HepG2 (cell line): ENCODE results near the gene CHN1. TPM values are rescaled to one million over a fixed set of nuclear protein-coding genes. Genes with fewer than 3 reads are reported as not detected.
A peak's percentile ranks its signal among the peaks of the same experiment; 100 is the strongest.

ENCODE experiments used
- ATAC-seq: fragments of 200-7000 bp; cut with Tn5 transposase; 3 replicates; pipeline ENCODE4 v1.9.1; 2020; ENCODE audit warnings: mild to moderate bottlenecking, moderate library complexity
- BruUV-seq: library from RNA; stranded (reverse); fragments of 400-500 nt; replicated peaks from 2 replicates; lab custom pipeline; 2021; lab: Mats Ljungman, UMichigan
- CTCF ChIA-PET: fragments of 300-600 bp; formaldehyde crosslinking; extraction: SDS; loops from one replicate; lab custom pipeline; 2021; ENCODE audit warnings: low total read pairs, inconsistent platforms, low intra/inter-chr PET ratio; lab: Yijun Ruan, JAX
- POLR2A ChIA-PET: fragments of 350-600 bp; sonication (Branson Sonifier 250); formaldehyde crosslinking; loops from one replicate; lab custom pipeline; 2020; ENCODE audit warnings: antibody characterized with exemption, inconsistent platforms; lab: Yijun Ruan, JAX
- DNase-seq: peaks from one replicate; pipeline ENCODE4 v3.0.0-alpha.2; 2015; ENCODE audit warnings: low spot score
- FAIRE-seq: peaks from 3 replicates; lab custom pipeline; 2011; peaks lifted over from hg19 to GRCh38; lab: Jason Lieb, UNC
- H2AFZ ChIP-seq: one replicate; pipeline ENCODE4 v1.6.1; 2011; ENCODE audit warnings: low read length, inconsistent platforms
- H3K27ac ChIP-seq: fragments of 300-600 bp; 3 replicates; pipeline ENCODE4 v1.8.0; 2011; ENCODE audit warnings: mixed run types, mild to moderate bottlenecking, mixed read lengths, low read length, inconsistent platforms; ENCODE audit not compliant: insufficient read depth; ENCODE audit errors: extremely low read length
- H3K27me3 ChIP-seq, 2 experiments: fragments of 200-600 bp in 1 of 2; 2 replicates in 1 of 2; 3 replicates in 1 of 2; pipeline versions ENCODE4 v1.6.0 to v1.8.0; 2011; ENCODE audit warnings: low read length in 2 of 2, mild to moderate bottlenecking in 2 of 2, moderate library complexity in 2 of 2, inconsistent platforms in 1 of 2; ENCODE audit not compliant: insufficient read depth in 2 of 2, control insufficient read depth in 1 of 2
- H3K36me3 ChIP-seq, 2 experiments: fragments of 200-600 bp in 1 of 2; replicated peaks in 1 of 2; 2 replicates in 1 of 2; 3 replicates in 1 of 2; pipeline versions ENCODE4 v1.5.1 to v1.8.0; 2011; ENCODE audit warnings: low read length in 2 of 2, inconsistent platforms in 1 of 2; ENCODE audit not compliant: insufficient read depth in 2 of 2, control insufficient read depth in 1 of 2
- H3K4me1 ChIP-seq: 2 replicates; pipeline ENCODE4 v1.5.1; 2012; ENCODE audit warnings: low read length, inconsistent platforms; ENCODE audit not compliant: insufficient read depth
- H3K4me2 ChIP-seq: 2 replicates; pipeline ENCODE4 v1.6.0; 2011; ENCODE audit warnings: low read depth, low read length, inconsistent platforms
- H3K4me3 ChIP-seq, 3 experiments: fragments of 200-600 bp in 1 of 3; sonication (generic), shearing (Covaris generic) in 1 of 3; replicated peaks in 1 of 3; 2 replicates each; pipeline ENCODE4 v1.5.1; 2011 to 2016; ENCODE audit warnings: low read length in 3 of 3, inconsistent platforms in 2 of 3, low read depth in 2 of 3, mild to moderate bottlenecking in 2 of 3, control low read depth in 1 of 3, mixed read lengths in 1 of 3; ENCODE audit not compliant: insufficient read depth in 1 of 3
- H3K79me2 ChIP-seq: one replicate; pipeline ENCODE4 v1.6.1; 2011; ENCODE audit warnings: low read length, inconsistent platforms; ENCODE audit not compliant: insufficient read depth
- H3K9ac ChIP-seq: 2 replicates; pipeline ENCODE4 v1.6.0; 2011; ENCODE audit warnings: mild to moderate bottlenecking, low read depth, low read length, inconsistent platforms; ENCODE audit not compliant: insufficient read depth
- H3K9me3 ChIP-seq: 2 replicates; pipeline ENCODE4 v1.5.1; 2012; ENCODE audit warnings: mild to moderate bottlenecking, low read length
- H4K20me1 ChIP-seq: 2 replicates; pipeline ENCODE4 v1.6.0; 2011; ENCODE audit warnings: inconsistent platforms, mild to moderate bottlenecking, low read length, moderate library complexity; ENCODE audit not compliant: insufficient read depth
- NR2F1 ChIP-seq, 2 experiments: fragments of 450-650 bp in 1 of 2; formaldehyde crosslinking in 1 of 2; IDR thresholded peaks; 2 replicates each; pipeline versions ENCODE4 v1.5.0 to v1.6.1; 2016 to 2020; ENCODE audit warnings: mild to moderate bottlenecking in 1 of 2, missing compliant biosample characterization in 1 of 2, missing genetic modification reagents in 1 of 2, moderate library complexity in 1 of 2
- SMAD3 ChIP-seq: sonication (generic); formaldehyde crosslinking; IDR thresholded peaks from 2 replicates; pipeline ENCODE4 v1.4.0; 2020; ENCODE audit warnings: missing genetic modification reagents
- SP2 ChIP-seq: sonication (generic); formaldehyde crosslinking; IDR thresholded peaks from 2 replicates; pipeline ENCODE4 v1.5.1; 2020; ENCODE audit warnings: mild to moderate bottlenecking, missing genetic modification reagents
- ZFP41 ChIP-seq: sonication (generic); formaldehyde crosslinking; IDR thresholded peaks from 2 replicates; pipeline ENCODE4 v1.4.0; 2020; ENCODE audit warnings: mild to moderate bottlenecking, missing genetic modification reagents, borderline replicate concordance
- ZFY ChIP-seq: sonication (generic); formaldehyde crosslinking; IDR thresholded peaks from 2 replicates; pipeline ENCODE4 v1.4.0; 2020; ENCODE audit warnings: missing genetic modification reagents
- ZMYM4 ChIP-seq: sonication (generic); formaldehyde crosslinking; IDR thresholded peaks from 2 replicates; pipeline ENCODE4 v1.8.1; 2023; ENCODE audit warnings: mild to moderate bottlenecking, missing genetic modification reagents
- ZNF263 ChIP-seq: sonication (generic); formaldehyde crosslinking; IDR thresholded peaks from 2 replicates; pipeline ENCODE4 v1.4.0; 2020; ENCODE audit warnings: missing genetic modification reagents
- WGBS: methylation state at CpG from one replicate; pipeline ENCODE4 v1.1.6; 2017; ENCODE audit warnings: low lambda C conversion rate; 5-methylcytosine and 5-hydroxymethylcytosine counted together
- in situ Hi-C: cut with HindIII; loops from 2 replicates; pipeline ENCODE4 v1.10.0; 2017; ENCODE audit warnings: low pct_unique_long_range_greater_than_20kb; ENCODE audit not compliant: extremely low pct_ligation_motif_present
- intact Hi-C: fragments of 100-400 bp; cut with micrococcal nuclease; formaldehyde crosslinking; loops from one replicate; pipeline ENCODE4 v1.10.0; 2022; ENCODE audit not compliant: unreplicated experiment
- polyA plus RNA-seq, 8 experiments: library from polyadenylated mRNA; depleted of rRNA in 3 of 8; stranded (reverse) in 7 of 8; unstranded in 1 of 8; fragments of >200 nt; fragmentation: Illumina TruSeq in 4 of 8; extraction: Trizol in 4 of 8; gene quantifications; 2 replicates each; pipeline versions ENCODE4 v1.2.1 to v1.2.3, GENCODE V29; 2011 to 2016; ENCODE audit warnings: low read depth in 4 of 8, missing spikeins in 1 of 8, mixed read lengths in 1 of 8; ENCODE audit not compliant: insufficient read depth in 1 of 8
- total RNA-seq, 5 experiments: library from RNA; depleted of rRNA; stranded (reverse); fragments of >200 nt; fragmentation: Illumina TruSeq; extraction: Trizol; gene quantifications; 2 replicates each; pipeline ENCODE4 v1.2.3, GENCODE V29; 2016; ENCODE audit warnings: low read depth in 1 of 5
- TF ChIP-seq, protein P1 (sequence below): sonication (generic); formaldehyde crosslinking; IDR thresholded peaks from 2 replicates; pipeline ENCODE4 v1.5.0; 2020; ENCODE audit warnings: mild to moderate bottlenecking, missing genetic modification reagents
- TF ChIP-seq, protein P2 (sequence below), 2 experiments: sonication (generic) in 1 of 2; formaldehyde crosslinking in 1 of 2; IDR thresholded peaks; 2 replicates each; pipeline versions ENCODE4 v1.5.1 to v1.6.1; 2011 to 2020; ENCODE audit warnings: borderline replicate concordance in 1 of 2, low read depth in 1 of 2, low read length in 1 of 2, mild to moderate bottlenecking in 1 of 2, missing genetic modification reagents in 1 of 2, moderate library complexity in 1 of 2

The CHN1 gene
- total and polyA plus RNA-seq, 2 of the 13 experiments (the other 11 are each of a cell fraction or from before 2014, with no cell fraction given): 2.8 to 3.5 TPM

DNA sequence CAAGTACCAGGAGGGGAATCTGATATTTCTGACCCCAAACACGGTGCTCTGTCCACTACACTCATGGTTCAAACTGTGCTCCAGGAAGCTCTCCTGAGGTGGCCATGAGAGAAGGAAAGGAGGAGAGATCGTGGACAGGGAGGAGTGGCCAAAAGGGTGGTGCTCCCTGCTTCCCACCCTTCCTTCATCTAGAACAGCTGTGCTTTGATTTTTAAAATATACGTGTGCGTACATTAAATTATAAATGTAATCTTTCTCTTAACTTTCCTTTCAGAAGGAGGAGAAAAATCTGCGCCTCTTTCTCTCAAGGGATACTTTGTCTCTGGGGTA, 232.7 kb downstream of the CHN1 start:
- no peaks in the 10 kb centered on the region for H3K79me2 ChIP-seq
- 34% methylated on average over 5 of the region's 5 CpGs for WGBS
- H3K27me3 ChIP-seq: peaks cover 1 to 33% of the 10 kb centered on the region in 2 experiments; a peak in 2 of 5 replicates
- intact Hi-C loops: no loop called here
- no peaks in the 10 kb centered on the region for H3K36me3 ChIP-seq
- no peak for FAIRE-seq
- peak overlapping the region; percentile 12 for H2AFZ ChIP-seq
- H3K9ac ChIP-seq: no peak overlapping the region
- BruUV-seq: no TSS peak
- H3K4me2 ChIP-seq: peak overlapping the region; percentile 79
- no peaks in the 10 kb centered on the region for H3K9me3 ChIP-seq
- H3K27ac ChIP-seq: no peak overlapping the region
- POLR2A ChIA-PET: no interaction called here
- ATAC-seq: no peak; the same call in 2 of the 3 replicates
- in situ Hi-C loops: loop anchor here (5.0 kb wide), 1 partner anchor 215 kb away; no protein-coding TSS in a partner anchor
- peak overlapping the region; percentile 4 to 53 (median 27); a peak in 5 of 6 replicates for H3K4me3 ChIP-seq
- TF ChIP-seq ZFY (CRISPR knock-in tag) (no peak), ZFP41 (CRISPR knock-in tag) (no peak), SMAD3 (no peak), SP2 (CRISPR knock-in tag) (no peak), ZMYM4 (0 out of 2 replicates have a peak, but pooled peaks have one; percentile 38), ZNF263 (CRISPR knock-in tag) (peak; percentile 94), NR2F1 (CRISPR knock-in tag; IDR thresholded peaks at IDR 0.05) (no peak)
- TF ChIP-seq, protein P1, sequence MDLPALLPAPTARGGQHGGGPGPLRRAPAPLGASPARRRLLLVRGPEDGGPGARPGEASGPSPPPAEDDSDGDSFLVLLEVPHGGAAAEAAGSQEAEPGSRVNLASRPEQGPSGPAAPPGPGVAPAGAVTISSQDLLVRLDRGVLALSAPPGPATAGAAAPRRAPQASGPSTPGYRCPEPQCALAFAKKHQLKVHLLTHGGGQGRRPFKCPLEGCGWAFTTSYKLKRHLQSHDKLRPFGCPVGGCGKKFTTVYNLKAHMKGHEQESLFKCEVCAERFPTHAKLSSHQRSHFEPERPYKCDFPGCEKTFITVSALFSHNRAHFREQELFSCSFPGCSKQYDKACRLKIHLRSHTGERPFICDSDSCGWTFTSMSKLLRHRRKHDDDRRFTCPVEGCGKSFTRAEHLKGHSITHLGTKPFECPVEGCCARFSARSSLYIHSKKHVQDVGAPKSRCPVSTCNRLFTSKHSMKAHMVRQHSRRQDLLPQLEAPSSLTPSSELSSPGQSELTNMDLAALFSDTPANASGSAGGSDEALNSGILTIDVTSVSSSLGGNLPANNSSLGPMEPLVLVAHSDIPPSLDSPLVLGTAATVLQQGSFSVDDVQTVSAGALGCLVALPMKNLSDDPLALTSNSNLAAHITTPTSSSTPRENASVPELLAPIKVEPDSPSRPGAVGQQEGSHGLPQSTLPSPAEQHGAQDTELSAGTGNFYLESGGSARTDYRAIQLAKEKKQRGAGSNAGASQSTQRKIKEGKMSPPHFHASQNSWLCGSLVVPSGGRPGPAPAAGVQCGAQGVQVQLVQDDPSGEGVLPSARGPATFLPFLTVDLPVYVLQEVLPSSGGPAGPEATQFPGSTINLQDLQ: no peak
- TF ChIP-seq, protein P2, sequence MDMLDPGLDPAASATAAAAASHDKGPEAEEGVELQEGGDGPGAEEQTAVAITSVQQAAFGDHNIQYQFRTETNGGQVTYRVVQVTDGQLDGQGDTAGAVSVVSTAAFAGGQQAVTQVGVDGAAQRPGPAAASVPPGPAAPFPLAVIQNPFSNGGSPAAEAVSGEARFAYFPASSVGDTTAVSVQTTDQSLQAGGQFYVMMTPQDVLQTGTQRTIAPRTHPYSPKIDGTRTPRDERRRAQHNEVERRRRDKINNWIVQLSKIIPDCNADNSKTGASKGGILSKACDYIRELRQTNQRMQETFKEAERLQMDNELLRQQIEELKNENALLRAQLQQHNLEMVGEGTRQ (IDR thresholded peaks at IDR 0.05; ENCODE audit: low read depth, low read length): no peak
- TF ChIP-seq, protein P2 (CRISPR knock-in tag; IDR thresholded peaks at IDR 0.05; ENCODE audit: borderline replicate concordance): 0 out of 2 replicates have a peak, but pooled peaks have one; percentile 10
- TF ChIP-seq, all 625 proteins: peak for 3
- DNase-seq: no peak
- CTCF ChIA-PET: interaction anchor here (1.0 to 2.4 kb wide), 2 partner anchors 213 to 510 kb away, joined by 3 to 28 read pairs; no protein-coding TSS in a partner anchor
- Histone ChIP-seq H4K20me1 (no peaks in the 10 kb centered on the region), H3K4me1 (peaks cover 8% of the 10 kb centered on the region)
